ENCODE measurements around the gene USP25.

DNA sequence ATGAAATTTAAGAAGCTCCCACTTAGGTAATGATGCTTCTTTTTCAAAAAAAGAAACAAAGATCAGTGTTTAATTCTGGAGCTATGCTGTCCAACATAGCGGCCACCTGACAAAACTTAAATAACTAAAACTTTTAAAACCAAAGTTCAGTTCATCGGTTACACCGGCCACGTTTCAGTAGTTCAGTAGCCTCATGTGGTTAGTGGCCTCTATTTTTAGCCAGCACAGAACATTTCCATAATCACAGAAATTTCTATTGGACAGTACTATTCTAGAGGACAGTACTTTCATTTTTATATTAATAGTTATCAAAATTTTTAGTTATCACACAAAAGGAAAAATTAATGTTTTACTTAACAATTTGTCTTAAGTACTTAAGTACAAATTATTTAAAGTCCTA lies 141.0 kb downstream of the USP25 start:
- TF ChIP-seq CTCF (IDR thresholded peaks at IDR 0.05) (no peak), POLR2A (IDR thresholded peaks at IDR 0.05) (no peak)

Measured in testis (tissue), 2 donors.